Neural cell (in vitro differentiated cells): ENCODE measurements around the gene RSPRY1. TPM values are rescaled to one million over a fixed set of nuclear protein-coding genes. Genes with fewer than 3 reads are reported as not detected.

Source experiments
- H2AFZ ChIP-seq: fragments of 200-600, 300-800 bp; sonication (generic), shearing (Covaris generic); 2 replicates; pipeline ENCODE4 v1.6.0; 2014; ENCODE audit warnings: low read depth, mild to moderate bottlenecking, antibody characterized with exemption, low read length, moderate library complexity
- H3F3A ChIP-seq: fragments of 200-600 bp; shearing (Covaris generic); 2 replicates; pipeline ENCODE4 v1.6.1; 2016; ENCODE audit warnings: mild to moderate bottlenecking, moderate library complexity, mixed read lengths, antibody characterized with exemption, low read length; ENCODE audit not compliant: insufficient read depth, poor library complexity, severe bottlenecking
- H3K27ac ChIP-seq: fragments of 200-600, 300-800 bp; sonication (generic), shearing (Covaris generic); 2 replicates; pipeline ENCODE4 v1.5.1; 2014; ENCODE audit warnings: mild to moderate bottlenecking, low read length, moderate library complexity
- H3K27me3 ChIP-seq: fragments of 300-800, 200-600 bp; sonication (generic), shearing (Covaris generic); 2 replicates; pipeline ENCODE4 v1.6.0; 2014; ENCODE audit warnings: mild to moderate bottlenecking, low read depth, low read length, moderate library complexity; ENCODE audit not compliant: insufficient read depth
- H3K36me3 ChIP-seq: fragments of 300-800, 200-600 bp; sonication (generic), shearing (Covaris generic); 2 replicates; pipeline ENCODE4 v1.5.1; 2014; ENCODE audit warnings: mild to moderate bottlenecking, antibody characterized with exemption, low read length, moderate library complexity; ENCODE audit not compliant: insufficient read depth
- H3K4me2 ChIP-seq: fragments of 300-800, 200-600 bp; sonication (generic), shearing (Covaris generic); 2 replicates; pipeline ENCODE4 v1.6.0; 2014; ENCODE audit warnings: mild to moderate bottlenecking, low read length
- H3K4me3 ChIP-seq: fragments of 300-800, 200-600 bp; sonication (generic), shearing (Covaris generic); 2 replicates; pipeline ENCODE4 v1.5.1; 2014; ENCODE audit warnings: mild to moderate bottlenecking, low read length, moderate library complexity
- H3K79me2 ChIP-seq: fragments of 200-600 bp; shearing (Covaris generic); replicated peaks from 2 replicates; pipeline ENCODE4 v1.6.0; 2014; ENCODE audit warnings: mild to moderate bottlenecking, low read length, moderate library complexity; ENCODE audit not compliant: insufficient read depth
- H3K9ac ChIP-seq: fragments of 300-800, 200-600 bp; sonication (generic), shearing (Covaris generic); 2 replicates; pipeline ENCODE4 v1.6.1; 2016; ENCODE audit warnings: mild to moderate bottlenecking, low read length, mixed read lengths
- H3K9me2 ChIP-seq: fragments of 200-600 bp; shearing (Covaris generic); 2 replicates; pipeline ENCODE4 v1.6.1; 2016; ENCODE audit warnings: mild to moderate bottlenecking, low read length, mixed read lengths; ENCODE audit not compliant: insufficient read depth
- H3K9me3 ChIP-seq: fragments of 200-600, 300-800 bp; sonication (generic), shearing (Covaris generic); 2 replicates; pipeline ENCODE4 v1.6.1; 2016; ENCODE audit warnings: mild to moderate bottlenecking, mixed run types, low read length, moderate library complexity, mixed read lengths
- H4K20me1 ChIP-seq: fragments of 200-600 bp; shearing (Covaris generic); 2 replicates; pipeline ENCODE4 v1.6.1; 2016; ENCODE audit warnings: mild to moderate bottlenecking, mixed run types; ENCODE audit not compliant: insufficient read depth
- CTCF ChIP-seq: fragments of 450-650 bp; IDR thresholded peaks from 2 replicates; pipeline ENCODE4 v1.5.1; 2014; ENCODE audit warnings: antibody characterized with exemption, mild to moderate bottlenecking, moderate library complexity; ENCODE audit not compliant: poor library complexity, severe bottlenecking
- EP300 ChIP-seq: fragments of 450-650 bp; conservative IDR thresholded peaks from 2 replicates; pipeline ENCODE4 v1.6.1; 2014; ENCODE audit warnings: antibody characterized with exemption, mild to moderate bottlenecking, moderate library complexity; ENCODE audit not compliant: poor library complexity, severe bottlenecking
- EZH2 ChIP-seq: fragments of 200-600, 300-800 bp; shearing (Covaris generic), sonication (generic); IDR thresholded peaks from 2 replicates; pipeline ENCODE4 v1.6.1; 2014; ENCODE audit warnings: antibody characterized with exemption, low read length, borderline replicate concordance, mild to moderate bottlenecking; ENCODE audit not compliant: insufficient read depth, poor library complexity, severe bottlenecking
- MXI1 ChIP-seq: fragments of 450-650 bp; conservative IDR thresholded peaks from 2 replicates; pipeline ENCODE4 v1.6.1; 2014; ENCODE audit warnings: antibody characterized with exemption, mild to moderate bottlenecking; ENCODE audit not compliant: poor library complexity, severe bottlenecking
- POLR2AphosphoS5 ChIP-seq: IDR thresholded peaks from 2 replicates; pipeline ENCODE4 v1.6.1; 2012
- RAD21 ChIP-seq: fragments of 450-650 bp; conservative IDR thresholded peaks from 2 replicates; pipeline ENCODE4 v1.6.1; 2014; ENCODE audit warnings: antibody characterized with exemption, mild to moderate bottlenecking, moderate library complexity
- REST ChIP-seq: IDR thresholded peaks from 2 replicates; pipeline ENCODE4 v1.6.1; 2012; ENCODE audit warnings: borderline replicate concordance
- SMC3 ChIP-seq: fragments of 450-650 bp; conservative IDR thresholded peaks from 2 replicates; pipeline ENCODE4 v1.6.1; 2014; ENCODE audit warnings: antibody characterized with exemption, mild to moderate bottlenecking, moderate library complexity; ENCODE audit not compliant: poor library complexity
- TAF1 ChIP-seq: IDR thresholded peaks from 2 replicates; pipeline ENCODE4 v1.6.1; 2012; ENCODE audit warnings: low read depth
- polyA plus RNA-seq: library from polyadenylated mRNA; depleted of rRNA; stranded (reverse); fragments of >200 nt; gene quantifications from 2 replicates; pipeline ENCODE4 v1.2.3, GENCODE V29; 2014

RSPRY1 gene
- polyA plus RNA-seq, 1 donor from 2014 or later: 62.0 TPM

GRCh38 chr16:57244767-57245471, 58.8 kb downstream of the RSPRY1 start, which contains the start of gene ARL2BP:
TSS of gene ARL2BP (plus strand) at chr16:57245259. CDS start at chr16:57245368, 109 bp downstream.
- H3F3A ChIP-seq: peaks cover 5% of the 10 kb centered on the region
- peaks cover 15% of the 10 kb centered on the region for H3K79me2 ChIP-seq
- H3K4me2 ChIP-seq: peak within 1 kb of the TSS; percentile 91
- no peaks in the 10 kb centered on the region for H4K20me1 ChIP-seq
- H3K9me3 ChIP-seq: no peaks in the 10 kb centered on the region
- H3K36me3 ChIP-seq: peaks cover 4% of the 10 kb centered on the region
- H3K27me3 ChIP-seq: no peaks in the 10 kb centered on the region
- H2AFZ ChIP-seq: peak within 1 kb of the TSS; percentile 56
- peak within 1 kb of the TSS; percentile 91 for H3K9ac ChIP-seq
- TF ChIP-seq SMC3 (no peak), MXI1 (peak; percentile 90), RAD21 (peak; percentile 37), EP300 (peak; percentile 55), CTCF (peak; percentile 53), POLR2AphosphoS5 (peak; percentile 89), REST (peak; percentile 37), EZH2 (no peak), TAF1 (peak; percentile 74)
- peak within 1 kb of the TSS; percentile 87 for H3K4me3 ChIP-seq
- peak within 1 kb of the TSS; percentile 85 for H3K27ac ChIP-seq
- H3K9me2 ChIP-seq: no peaks in the 10 kb centered on the region

GRCh38 chr16:57245472-57246113, 59.5 kb downstream of the RSPRY1 start:
- H3K27ac ChIP-seq: peak overlapping the region; percentile 85
- H3K36me3 ChIP-seq: peaks cover 6% of the 10 kb centered on the region
- H3K27me3 ChIP-seq: no peaks in the 10 kb centered on the region
- H3K9ac ChIP-seq: peak overlapping the region; percentile 91
- H3K9me3 ChIP-seq: no peaks in the 10 kb centered on the region
- no peaks in the 10 kb centered on the region for H4K20me1 ChIP-seq
- no peaks in the 10 kb centered on the region for H3K9me2 ChIP-seq
- peak overlapping the region; percentile 87 for H3K4me3 ChIP-seq
- TF ChIP-seq CTCF: no peak
- TF ChIP-seq POLR2AphosphoS5: peak; percentile 37
- peaks cover 15% of the 10 kb centered on the region for H3K79me2 ChIP-seq
- H3F3A ChIP-seq: peaks cover 5% of the 10 kb centered on the region
- peak overlapping the region; percentile 91 for H3K4me2 ChIP-seq
- H2AFZ ChIP-seq: peak overlapping the region; percentile 56
